GM12874 (cell line): ENCODE measurements around the gene EPHX1.

Experiments used
- CTCF ChIP-seq: IDR thresholded peaks from 2 replicates; pipeline ENCODE4 v1.5.1; 2011; ENCODE audit warnings: low read depth, mild to moderate bottlenecking, control low read depth, low read length, moderate library complexity; ENCODE audit not compliant: insufficient read depth

Gene EPHX1

GRCh38 chr1:225780134-225780533, 29.8 kb upstream of the EPHX1 start:
- TF ChIP-seq CTCF, result no peak

- no peak for TF ChIP-seq CTCF
These were observed 29.3 kb upstream of the EPHX1 start for GRCh38 chr1:225780630-225781029.

- no peak for TF ChIP-seq CTCF
These were observed 15.0 kb upstream of the EPHX1 start for GRCh38 chr1:225794954-225795353.

GRCh38 chr1:225806249-225806648, 3.7 kb upstream of the EPHX1 start:
- no peak for TF ChIP-seq CTCF

- TF ChIP-seq CTCF, result no peak
These were observed 1.8 kb upstream of the EPHX1 start for GRCh38 chr1:225808136-225808535.

- no peak for TF ChIP-seq CTCF
These were observed 1.9 kb downstream of the EPHX1 start for GRCh38 chr1:225811622-225812487.

GRCh38 chr1:225812488-225813213, 2.7 kb downstream of the EPHX1 start:
- TF ChIP-seq CTCF, result no peak
